NT2/D1 (cell line): ENCODE measurements around the gene SLC25A53.

Experiments
- SUZ12 ChIP-seq: IDR thresholded peaks from 2 replicates; pipeline ENCODE4 v1.6.1; 2011; ENCODE audit not compliant: insufficient read length, insufficient read depth; ENCODE audit errors: extremely low read depth
- YY1 ChIP-seq: IDR thresholded peaks from 2 replicates; pipeline ENCODE4 v1.6.1; 2011; ENCODE audit not compliant: insufficient read length, insufficient read depth
- ZNF274 ChIP-seq: IDR thresholded peaks from 2 replicates; pipeline ENCODE4 v1.6.1; 2011; ENCODE audit warnings: mild to moderate bottlenecking, low read depth, low read length

DNA sequence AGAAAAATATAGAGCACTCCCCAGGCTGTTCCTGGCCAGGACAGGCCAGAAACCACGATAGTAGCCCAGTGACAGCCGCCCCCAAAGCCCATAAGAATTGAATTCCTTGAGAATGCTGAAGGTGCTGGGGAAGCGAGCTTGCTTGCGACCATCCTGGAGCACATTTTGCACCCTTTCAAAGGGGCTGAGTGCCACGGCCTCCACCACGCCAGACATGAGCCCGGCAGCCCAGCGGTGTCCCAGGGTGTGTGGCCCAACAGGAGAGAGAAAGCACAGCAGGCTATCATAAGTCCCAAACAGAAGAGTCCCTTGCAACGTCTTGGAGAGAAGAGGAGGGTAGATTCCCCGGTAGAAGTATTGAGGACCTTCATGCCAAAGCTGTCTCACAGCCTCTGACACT, 52.1 kb downstream of the SLC25A53 start:
- TF ChIP-seq YY1 (no peak), ZNF274 (no peak), SUZ12 (no peak)
